ENCODE data around the gene LKAAEAR1.
A peak's percentile ranks its signal among the peaks of the same experiment; 100 is the strongest.

The LKAAEAR1 gene

GRCh38 chr20:64048402-64049044 is 35.7 kb downstream of the LKAAEAR1 start:
- no peak for DNase-seq

GRCh38 chr20:64047968-64048401 is 36.2 kb downstream of the LKAAEAR1 start:
- no peak for DNase-seq

- no peak for DNase-seq
Measured at GRCh38 chr20:64047046-64047389, 37.2 kb downstream of the LKAAEAR1 start.

GRCh38 chr20:64045346-64046011 is 38.7 kb downstream of the LKAAEAR1 start:
- DNase-seq = no peak

- DNase-seq = no peak
Measured at GRCh38 chr20:64044484-64045247, 39.5 kb downstream of the LKAAEAR1 start.

- no peak for DNase-seq
Measured at GRCh38 chr20:64043768-64044167, 40.4 kb downstream of the LKAAEAR1 start.

- peak in 1 of 2 experiments; percentile 50 for DNase-seq
Measured at GRCh38 chr20:64042054-64042781, 42.0 kb downstream of the LKAAEAR1 start.

GRCh38 chr20:64041781-64042053 is 42.5 kb downstream of the LKAAEAR1 start:
- peak in 1 of 2 experiments; percentile 29 for DNase-seq

- DNase-seq = no peak
Measured at GRCh38 chr20:64041040-64041780, 43.0 kb downstream of the LKAAEAR1 start.

- no peak for DNase-seq
Measured at GRCh38 chr20:64040231-64041039, 43.8 kb downstream of the LKAAEAR1 start.

- DNase-seq = no peak
Measured at GRCh38 chr20:64039293-64040160, 44.7 kb downstream of the LKAAEAR1 start.

GRCh38 chr20:64038565-64039292 is 45.5 kb downstream of the LKAAEAR1 start:
- peak; percentile 86 to 88 for DNase-seq

GRCh38 chr20:64038224-64038564 is 46.0 kb downstream of the LKAAEAR1 start:
- no peak for DNase-seq

- DNase-seq = peak; percentile 49 to 54
Measured at GRCh38 chr20:64037498-64038213, 46.5 kb downstream of the LKAAEAR1 start.

GRCh38 chr20:64037199-64037497 is 47.0 kb downstream of the LKAAEAR1 start:
- no peak for DNase-seq

- peak; percentile 51 to 59 for DNase-seq
Measured at GRCh38 chr20:64036346-64037198, 47.6 kb downstream of the LKAAEAR1 start.

- no peak for DNase-seq
Measured at GRCh38 chr20:64035933-64036345, 48.3 kb downstream of the LKAAEAR1 start, which contains the start of gene C20orf204. TSS of gene C20orf204 (plus strand) at chr20:64036182. CDS start at chr20:64036324, 142 bp downstream.
